Psoas muscle (tissue), 8 donors: ENCODE results near the gene DENND2C. TPM values are rescaled to one million over a fixed set of nuclear protein-coding genes. Genes with fewer than 3 reads are reported as not detected.

ENCODE experiments used
- ATAC-seq, 4 donors: fragments of 200-7000 bp; cut with Tn5 transposase; one replicate each; pipeline ENCODE4 v1.9.1; 2020; ENCODE audit warnings: moderate library complexity in 3 of 4, mild to moderate bottlenecking in 2 of 4
- DNase-seq, 2 donors: peaks; one replicate each; pipeline ENCODE4 v3.0.0-alpha.2; 2020
- H3K27ac ChIP-seq: fragments of 200-600 bp; one replicate; pipeline ENCODE4 v1.8.0; 2022
- H3K27me3 ChIP-seq, 3 donors: fragments of 200-600 bp in 1 of 3; one replicate each; pipeline versions ENCODE4 v1.6.1 to v1.8.0; 2013 to 2022; ENCODE audit warnings: low read length in 2 of 3, mild to moderate bottlenecking in 2 of 3, moderate library complexity in 1 of 3; ENCODE audit not compliant: insufficient read depth in 3 of 3
- H3K36me3 ChIP-seq, 2 donors: fragments of 200-600 bp in 1 of 2; one replicate each; pipeline versions ENCODE4 v1.6.1 to v1.8.0; 2013 to 2022; ENCODE audit warnings: low read depth in 1 of 2, mild to moderate bottlenecking in 1 of 2, moderate library complexity in 1 of 2; ENCODE audit not compliant: insufficient read depth in 1 of 2
- H3K4me1 ChIP-seq: fragments of 200-600 bp; one replicate; pipeline ENCODE4 v1.8.0; 2022
- H3K4me3 ChIP-seq: fragments of 200-600 bp; one replicate; pipeline ENCODE4 v1.8.0; 2022; ENCODE audit warnings: mild to moderate bottlenecking
- H3K9me3 ChIP-seq: fragments of 200-600 bp; one replicate; pipeline ENCODE4 v1.8.0; 2022
- CTCF ChIP-seq: fragments of 200-600 bp; IDR thresholded peaks from one replicate; pipeline ENCODE4 v1.8.0; 2022; ENCODE audit warnings: antibody characterized with exemption
- WGBS, 3 donors: extraction: QIAGEN DNeasy Blood & Tissue Kit; methylation state at CpG; one replicate each; pipeline versions ENCODE4 v1.1.6 to v1.1.7; 2013; 5-methylcytosine and 5-hydroxymethylcytosine counted together
- intact Hi-C, 2 donors: fragments of 100-400 bp; cut with DNase I; formaldehyde crosslinking; loops; one replicate each; pipeline versions ENCODE4 v1.11.0 to v1.14.2; 2022
- long read RNA-seq, 2 donors: library from polyadenylated mRNA; unstranded; transcript quantifications; one replicate each; pipeline ENCODE4 v2.0.0, GENCODE V29; 2021
- polyA plus RNA-seq, 3 donors: library from polyadenylated mRNA; stranded (reverse); fragments of 200-250 nt; gene quantifications; one replicate each; pipeline ENCODE4 v1.2.3, GENCODE V29; 2013
- total RNA-seq, 4 donors: library from RNA; stranded (reverse); fragmentation: NEBNext Ultra II Directional in 2 of 4; extraction: Animal tissue kit (Norgen Biotek cat#: 25700) in 2 of 4; gene quantifications; one replicate each; pipeline versions ENCODE4 v1.2.1 to v1.2.4, GENCODE V29; 2021 to 2023
- donor health status: healthy with polysubstance abuse.
- donor health status: DM: no; HTN: no; CAD: no; lungs with moderate emphysema.
- donor health status: Bipolar disorder and iron deficiency.
- donor health status: healthy.
- donor health status: DM: yes; HTN: yes; CAD: no.
- donor health status: DM: no; HTN: no; CAD: no.
- donor health status: DM: no; HTN: no; CAD: no.
- donor health status: DM: yes; HTN: yes; CAD: no.

Gene DENND2C
- total RNA-seq: 10 to 100 TPM; 12.6 to 16.4 (median 14.7) TPM
- 10 to 100 TPM in 1 of 3 donors, 1 to 10 TPM in 2; 1.4 to 18.3 (median 8.7) TPM for polyA plus RNA-seq
- long read RNA-seq, donor 1, partial matches to known transcripts: 0 of 5 reads
- long read RNA-seq, donor 1, other reads (novel, unspliced or antisense): 5 of 5 reads
- long read RNA-seq, donor 2, partial matches to known transcripts: 3 of 16 reads
- long read RNA-seq, donor 2, other reads (novel, unspliced or antisense): 13 of 16 reads

DNA sequence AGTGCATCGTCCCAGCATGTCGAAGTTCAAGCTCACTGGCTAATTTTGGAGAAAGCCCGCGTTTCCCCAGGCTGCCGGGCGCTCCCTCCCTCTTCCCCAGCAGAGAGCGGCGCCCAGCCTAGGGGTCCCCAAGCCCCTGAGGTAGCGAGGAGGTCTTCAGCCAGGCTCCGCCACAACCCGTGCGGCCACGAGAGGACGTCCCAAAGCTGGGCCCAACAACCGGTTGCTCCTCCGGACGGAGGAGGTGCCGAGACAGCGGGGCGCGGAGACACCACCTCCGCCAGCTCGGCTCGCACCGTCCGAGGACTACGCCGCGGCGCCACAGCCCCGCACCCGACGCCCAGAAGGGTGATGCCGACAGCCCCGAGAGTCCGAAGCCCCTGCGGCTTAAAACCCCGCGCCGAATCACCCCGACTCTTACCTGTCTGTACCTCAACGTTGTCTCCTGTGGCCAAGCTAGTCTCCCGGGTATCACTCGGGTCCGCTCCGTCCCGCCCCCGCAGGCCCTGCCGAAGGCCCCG is at the start of gene DENND2C:
Gene DENND2C, minus strand, starts transcription at position 488 of the 521 bp plus-strand sequence. CDS start 44,065 bp downstream, outside the sequence.
- Histone ChIP-seq H3K9me3 (no peaks in the 10 kb centered on the region), H3K36me3 (peaks cover 0 to 47% of the 10 kb centered on the region in 2 donors), H3K27ac (peak within 1 kb of the TSS; percentile 91), H3K4me3 (peak within 1 kb of the TSS; percentile 81), H3K4me1 (peaks cover 20% of the 10 kb centered on the region), H3K27me3 (no peaks in the 10 kb centered on the region)
- 8 to 9% (median 8%) methylated on average over 48 to 50 of the region's 50 CpGs for WGBS, 3 donors
- intact Hi-C loops: loop anchor here in 1 of 2 donors (5.0 kb wide), 1 partner anchor 88 kb away; the partner anchor contains the start of gene CSDE1
- DNase-seq (no peak), ATAC-seq (peak; percentile 26 to 56 (median 41))
- TF ChIP-seq CTCF: no peak

DNA sequence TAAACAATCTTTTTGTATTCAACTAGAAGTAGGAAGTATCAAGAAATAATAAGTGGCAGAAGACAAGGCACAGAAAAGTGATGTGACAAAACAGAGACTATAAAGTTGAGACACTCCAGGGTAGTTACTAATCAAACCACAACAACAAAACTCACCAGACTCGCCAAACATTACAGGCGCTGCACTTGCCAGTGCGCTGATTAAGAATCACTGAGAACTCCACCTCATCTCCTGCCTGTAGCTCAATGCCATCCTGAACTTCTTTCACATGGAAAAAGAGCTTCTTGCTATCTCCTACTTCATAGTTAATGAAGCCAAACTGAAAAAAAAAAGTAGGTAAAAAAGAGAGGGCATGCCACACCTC is 49.6 kb upstream of the DENND2C start:
- no peak for ATAC-seq
- Histone ChIP-seq H3K27me3 (no peaks in the 10 kb centered on the region), H3K9me3 (no peaks in the 10 kb centered on the region), H3K27ac (peak overlapping the region; percentile 70), H3K4me1 (peaks cover 43% of the 10 kb centered on the region), H3K36me3 (peaks cover 8 to 87% of the 10 kb centered on the region in 2 donors), H3K4me3 (no peak overlapping the region)
- no peak for DNase-seq
- TF ChIP-seq CTCF: no peak
- 86 to 93% (median 86%) methylated on average over 3 of the region's 3 CpGs for WGBS, 3 donors
- intact Hi-C loops: loop anchor here in 1 of 2 donors (5.0 kb wide), 1 partner anchor 33 kb away; no protein-coding TSS in a partner anchor

GRCh38 chr1:114718661-114719423 is 49.0 kb upstream of the DENND2C start:
- H3K4me1 ChIP-seq: peaks cover 38% of the 10 kb centered on the region
- no peaks in the 10 kb centered on the region for H3K9me3 ChIP-seq
- ATAC-seq: no peak
- peak overlapping the region; percentile 70 for H3K27ac ChIP-seq
- no peak for TF ChIP-seq CTCF
- no peak overlapping the region for H3K4me3 ChIP-seq
- peaks cover 8 to 88% of the 10 kb centered on the region in 2 donors for H3K36me3 ChIP-seq
- intact Hi-C loops: loop anchor here in 1 of 2 donors (5.0 kb wide), 1 partner anchor 33 kb away; no protein-coding TSS in a partner anchor
- H3K27me3 ChIP-seq: no peaks in the 10 kb centered on the region
- no peak for DNase-seq
- 85 to 89% (median 89%) methylated on average over 11 of the region's 11 CpGs for WGBS, 3 donors

DNA sequence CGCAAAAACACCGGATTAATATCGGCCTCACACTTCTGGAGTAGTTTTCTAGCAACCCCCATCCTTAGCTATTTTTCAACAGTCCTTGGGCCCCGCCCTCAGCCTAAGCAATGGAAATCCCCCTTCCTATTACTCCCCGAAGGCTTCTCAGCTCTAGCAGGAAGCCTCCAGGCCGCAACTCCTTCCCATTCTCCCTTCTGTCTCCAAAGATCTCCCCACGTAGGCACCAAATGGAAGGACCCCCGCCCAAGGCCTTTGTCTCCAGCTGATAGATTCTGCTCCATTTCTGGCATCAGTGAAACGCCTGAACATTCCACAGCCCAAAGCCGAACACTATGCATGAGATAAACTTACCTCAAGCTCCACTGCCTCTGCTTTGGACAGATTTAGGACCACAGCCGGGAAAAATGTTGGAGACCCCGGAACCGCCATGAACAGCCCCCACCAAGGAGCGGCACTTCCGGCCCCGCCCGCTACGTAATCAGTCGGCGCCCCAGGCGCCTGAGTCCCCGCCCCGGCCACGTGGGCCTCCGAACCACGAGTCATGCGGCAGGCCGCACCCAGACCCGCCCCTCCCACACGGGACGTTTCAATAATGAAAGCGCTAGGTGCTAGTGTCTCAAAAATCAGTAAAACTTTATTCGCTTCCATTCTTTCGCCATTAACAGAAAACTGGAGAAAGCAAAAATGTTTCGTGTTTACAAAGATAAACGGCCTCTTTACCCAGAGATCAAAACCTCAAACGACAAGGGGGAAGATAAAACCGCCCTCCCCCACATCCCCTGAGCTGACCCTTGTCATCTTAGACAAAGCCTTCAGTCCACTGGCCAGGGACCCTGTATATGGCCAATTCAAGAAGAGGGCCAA is 46.7 kb upstream of the DENND2C start, which contains the start of gene NRAS:
Gene NRAS, minus strand, starts transcription at position 468 of the 867 bp plus-strand sequence. CDS start 611 bp downstream, outside the sequence.
- peaks cover 10 to 88% of the 10 kb centered on the region in 2 donors for H3K36me3 ChIP-seq

More for the DNA sequence above, 46.7 kb upstream of the DENND2C start, which contains the start of gene NRAS:
- H3K27me3 ChIP-seq: no peaks in the 10 kb centered on the region
- H3K4me3 ChIP-seq: peak within 1 kb of the TSS; percentile 66
- peak; percentile 95 to 96 for DNase-seq
- intact Hi-C loops: loop anchor here in 1 of 2 donors (5.0 kb wide), 1 partner anchor 36 kb away; no protein-coding TSS in a partner anchor
- H3K27ac ChIP-seq: peak within 1 kb of the TSS; percentile 83
- WGBS, 3 donors: 1 to 8% (median 2%) methylated on average over 38 of the region's 38 CpGs
- H3K4me1 ChIP-seq: peaks cover 26% of the 10 kb centered on the region
- no peaks in the 10 kb centered on the region for H3K9me3 ChIP-seq
- peak; percentile 93 to 95 (median 94) for ATAC-seq
- TF ChIP-seq CTCF: no peak
